Bronchial epithelial cell (primary cell): ENCODE results near the gene LTB. TPM values are rescaled to one million over a fixed set of nuclear protein-coding genes. Genes with fewer than 3 reads are reported as not detected.
A peak's percentile ranks its signal among the peaks of the same experiment; 100 is the strongest.

Experiments used
- DNase-seq: peaks from one replicate; pipeline ENCODE4 v3.0.0-alpha.2; 2010; ENCODE audit warnings: low read depth
- FAIRE-seq: peaks from 2 replicates; lab custom pipeline; 2011; peaks lifted over from hg19 to GRCh38; lab: Jason Lieb, UNC
- H3K27me3 ChIP-seq: 2 replicates; pipeline ENCODE4 v1.5.1; 2011; ENCODE audit warnings: low read length; ENCODE audit not compliant: control insufficient read depth, insufficient read depth
- H3K36me3 ChIP-seq: 2 replicates; pipeline ENCODE4 v1.5.1; 2011; ENCODE audit warnings: low read length; ENCODE audit not compliant: control insufficient read depth, insufficient read depth
- H3K4me3 ChIP-seq: 2 replicates; pipeline ENCODE4 v1.5.1; 2011; ENCODE audit warnings: mild to moderate bottlenecking, low read depth, low read length, control low read depth
- CTCF ChIP-seq: IDR thresholded peaks from 2 replicates; pipeline ENCODE4 v1.5.1; 2011; ENCODE audit warnings: mild to moderate bottlenecking, moderate library complexity, low read length, control low read depth, inconsistent platforms; ENCODE audit not compliant: insufficient read depth, severe bottlenecking
- total RNA-seq: library from RNA; depleted of rRNA; stranded (reverse); fragments of >200 nt; gene quantifications from 2 replicates; pipeline ENCODE4 v1.2.1, GENCODE V29; 2014

The LTB gene
- total RNA-seq, 1 donor from 2014 or later: not detected

- DNase-seq: no peak
- TF ChIP-seq CTCF: no peak
- H3K4me3 ChIP-seq: peak within 1 kb of the TSS; percentile 73
- peaks cover 20% of the 10 kb centered on the region for H3K36me3 ChIP-seq
- FAIRE-seq: no peak
- H3K27me3 ChIP-seq: no peaks in the 10 kb centered on the region
Observed at GRCh38 chr6:31620586-31621319, 38.5 kb upstream of the LTB start, which contains the start of gene PRRC2A. TSS of gene PRRC2A (plus strand) at chr6:31620715. CDS start at chr6:31622790, 2,075 bp downstream.

GRCh38 chr6:31619805-31620585, 37.8 kb upstream of the LTB start:
- FAIRE-seq (no peak), DNase-seq (peak; percentile 95)
- no peak for TF ChIP-seq CTCF
- Histone ChIP-seq H3K27me3 (no peaks in the 10 kb centered on the region), H3K36me3 (peaks cover 13% of the 10 kb centered on the region), H3K4me3 (peak overlapping the region; percentile 73)

GRCh38 chr6:31617010-31617409, 34.8 kb upstream of the LTB start:
- H3K27me3 ChIP-seq: no peaks in the 10 kb centered on the region
- TF ChIP-seq CTCF: no peak
- peak; percentile 65 for DNase-seq
- no peak for FAIRE-seq
- no peak overlapping the region for H3K4me3 ChIP-seq
- H3K36me3 ChIP-seq: no peaks in the 10 kb centered on the region

GRCh38 chr6:31615748-31616147, 33.5 kb upstream of the LTB start:
- DNase-seq (no peak), FAIRE-seq (no peak)
- Histone ChIP-seq H3K27me3 (no peaks in the 10 kb centered on the region), H3K36me3 (no peaks in the 10 kb centered on the region), H3K4me3 (no peak overlapping the region)
- no peak for TF ChIP-seq CTCF

GRCh38 chr6:31614684-31615578, 32.7 kb upstream of the LTB start, which contains the start of gene AIF1:
TSS of gene AIF1 (plus strand) at chr6:31615234. CDS start at chr6:31615330, 96 bp downstream.
- Histone ChIP-seq H3K36me3 (no peaks in the 10 kb centered on the region), H3K27me3 (no peaks in the 10 kb centered on the region), H3K4me3 (no peak within 1 kb of the TSS)
- DNase-seq (no peak), FAIRE-seq (no peak)
- TF ChIP-seq CTCF: no peak
